KOPT-K1 (cell line): Measurements from ENCODE around the gene ALOX5.

Source experiments
- H3K27ac ChIP-seq: fragments of 200-600 bp; sonication (generic); 2 replicates; pipeline ENCODE4 v1.5.1; 2016; ENCODE audit warnings: antibody characterized with exemption, mild to moderate bottlenecking, low read depth, low read length; ENCODE audit not compliant: poor library complexity, severe bottlenecking
- H3K36me3 ChIP-seq: fragments of 200-600 bp; sonication (generic); 2 replicates; pipeline ENCODE4 v1.5.1; 2017; ENCODE audit warnings: antibody characterized with exemption, mild to moderate bottlenecking, low read length, moderate library complexity; ENCODE audit not compliant: insufficient read depth
- H3K9me3 ChIP-seq: fragments of 200-600 bp; sonication (generic); 2 replicates; pipeline ENCODE4 v1.5.1; 2017; ENCODE audit warnings: antibody characterized with exemption, low read length, mild to moderate bottlenecking; ENCODE audit not compliant: insufficient read depth, poor library complexity, severe bottlenecking

ALOX5 gene

DNA sequence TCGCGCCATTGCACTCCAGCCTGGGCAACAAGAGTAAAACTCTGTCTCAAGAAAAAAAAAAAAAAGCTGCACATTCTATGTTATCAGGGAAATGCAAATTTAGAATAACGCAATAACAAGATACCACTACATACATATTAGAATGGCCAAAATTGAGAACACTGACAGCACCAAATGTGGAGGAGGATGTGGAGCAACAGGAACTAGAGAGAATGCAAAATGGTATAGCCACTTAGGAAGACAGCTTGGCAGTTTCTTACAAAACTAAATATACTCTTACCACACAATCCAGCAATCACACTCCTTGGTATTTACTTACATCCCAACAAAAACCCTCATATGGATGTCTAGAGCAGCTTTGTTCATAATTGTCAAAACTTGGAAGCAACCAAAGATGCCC lies 76.8 kb downstream of the ALOX5 start:
- Histone ChIP-seq H3K36me3 (no peaks in the 10 kb centered on the region), H3K9me3 (no peaks in the 10 kb centered on the region), H3K27ac (no peak overlapping the region)

DNA sequence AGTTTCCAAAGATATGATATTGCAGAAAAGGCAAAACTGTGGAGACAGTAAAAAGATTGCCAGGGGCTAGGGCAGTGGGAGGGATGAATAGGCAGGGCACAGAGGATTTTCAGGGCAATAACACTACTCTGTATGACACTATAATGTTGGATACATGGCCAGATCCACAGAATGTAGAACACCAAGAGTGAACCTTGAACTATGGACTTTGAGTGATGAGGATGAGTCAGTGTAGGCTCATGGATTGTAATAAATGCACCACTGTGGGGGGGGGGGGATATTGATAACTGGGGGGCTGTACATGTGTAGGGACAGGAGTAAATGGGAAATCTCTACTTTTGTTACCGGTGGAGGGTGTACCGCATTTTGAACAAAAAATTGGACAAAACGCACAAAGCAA lies 77.4 kb downstream of the ALOX5 start:
- Histone ChIP-seq H3K27ac (no peak overlapping the region), H3K36me3 (no peaks in the 10 kb centered on the region), H3K9me3 (no peaks in the 10 kb centered on the region)

DNA sequence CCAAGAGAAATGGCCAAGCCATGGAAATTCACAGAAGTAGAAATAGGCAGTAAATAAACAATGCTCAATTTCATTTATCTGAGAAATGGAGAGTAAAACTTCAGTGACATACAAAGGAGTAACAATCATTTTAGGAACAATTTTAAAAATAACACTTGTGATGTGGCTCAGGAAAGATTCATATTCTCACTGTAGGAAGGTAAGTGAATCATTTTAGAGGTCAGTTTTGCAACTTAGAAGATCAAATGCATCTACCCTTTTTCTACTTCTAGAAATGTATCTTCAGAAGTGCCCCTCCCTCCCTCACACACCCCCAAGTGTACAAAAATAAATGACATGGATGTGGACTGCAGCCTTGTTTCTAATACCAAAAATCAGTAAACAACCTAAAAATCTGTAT lies 78.3 kb downstream of the ALOX5 start:
- no peaks in the 10 kb centered on the region for H3K9me3 ChIP-seq

DNA sequence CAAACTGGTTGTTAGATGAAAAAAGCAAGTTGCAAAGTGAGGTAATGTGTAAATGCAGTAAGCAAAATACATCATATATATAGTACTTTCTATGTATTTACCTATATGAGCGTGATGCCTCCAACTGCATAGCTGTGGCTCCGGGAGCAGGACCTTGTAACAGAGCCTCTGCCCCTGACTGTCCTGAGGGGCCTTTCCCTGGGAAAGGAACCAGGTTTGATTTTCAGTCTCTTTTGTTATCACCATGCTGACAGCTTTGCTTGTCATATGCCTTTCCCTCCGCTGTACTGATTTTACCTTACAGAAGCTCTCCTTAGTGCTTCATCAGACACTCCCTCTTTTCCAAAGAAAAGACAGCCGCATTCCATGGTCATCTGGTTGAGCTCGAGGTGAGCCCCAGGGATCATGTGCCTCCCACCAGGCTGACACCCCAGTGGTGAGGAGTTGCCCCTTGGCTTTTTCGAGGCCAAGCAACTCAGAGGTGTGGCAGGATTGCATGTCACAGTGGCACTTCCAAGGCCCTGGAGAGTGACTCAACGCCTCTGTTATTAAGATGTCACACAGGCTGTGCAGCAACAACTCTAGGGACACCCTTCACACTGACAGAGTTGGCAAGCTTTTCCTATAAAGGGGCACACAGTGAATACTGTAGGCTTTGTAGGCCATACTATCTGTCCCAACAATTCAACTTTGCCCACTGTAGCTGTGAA lies 78.9 kb downstream of the ALOX5 start:
- H3K27ac ChIP-seq = no peak overlapping the region
- no peaks in the 10 kb centered on the region for H3K36me3 ChIP-seq
- H3K9me3 ChIP-seq = no peaks in the 10 kb centered on the region

More for the DNA sequence above, 78.3 kb downstream of the ALOX5 start:
- no peaks in the 10 kb centered on the region for H3K36me3 ChIP-seq
- no peak overlapping the region for H3K27ac ChIP-seq

DNA sequence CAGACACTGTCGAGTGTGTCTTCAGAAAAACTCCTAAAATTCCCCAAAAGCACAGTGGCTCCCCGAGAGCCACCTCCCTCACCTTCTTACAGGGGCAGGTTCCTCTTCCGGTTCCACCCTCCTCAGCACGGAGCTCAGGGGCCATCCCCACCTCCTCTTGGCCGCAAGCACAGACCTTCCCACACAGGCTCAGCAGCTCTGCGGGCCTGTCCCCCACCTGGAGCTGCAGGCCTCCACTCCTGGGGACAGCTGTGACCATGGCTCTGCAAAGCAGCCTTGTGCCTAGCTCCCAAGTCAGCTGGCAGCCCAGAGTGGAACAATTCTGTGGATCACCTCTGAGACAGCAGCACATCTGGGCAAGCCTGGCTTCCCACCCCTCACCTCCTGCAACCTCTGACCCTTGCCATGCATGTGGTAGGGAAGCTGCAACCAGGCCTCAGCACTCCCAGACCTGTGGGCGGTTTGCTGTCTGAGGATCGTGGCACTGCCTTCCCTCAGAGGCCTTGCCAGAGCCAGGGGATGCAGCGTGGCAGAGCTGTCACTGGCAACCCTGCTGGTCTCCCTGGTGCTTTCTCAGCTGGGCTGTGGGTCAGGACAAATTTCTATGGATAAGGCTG lies 79.7 kb downstream of the ALOX5 start:
- H3K36me3 ChIP-seq = no peaks in the 10 kb centered on the region
- no peaks in the 10 kb centered on the region for H3K9me3 ChIP-seq
- no peak overlapping the region for H3K27ac ChIP-seq

DNA sequence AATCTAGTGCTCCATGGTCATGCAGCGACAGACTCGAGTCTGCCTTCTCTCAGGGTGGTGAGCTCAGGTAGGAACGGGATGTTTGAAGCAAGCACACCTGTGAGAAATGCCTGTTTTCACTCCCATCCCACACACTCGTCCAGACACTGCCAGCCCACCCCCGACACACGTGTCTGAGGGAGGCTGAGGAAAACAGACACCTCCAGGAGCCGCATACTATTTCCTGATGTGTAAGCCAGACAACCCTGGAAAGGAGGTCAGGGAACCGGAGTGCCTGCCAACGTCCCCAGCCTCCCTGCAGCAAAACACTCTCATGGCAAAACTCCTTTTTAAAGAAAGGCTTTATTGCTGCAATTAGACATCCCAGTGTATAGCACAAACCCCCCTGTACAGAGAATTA lies 80.2 kb downstream of the ALOX5 start:
- Histone ChIP-seq H3K9me3 (no peaks in the 10 kb centered on the region), H3K36me3 (no peaks in the 10 kb centered on the region), H3K27ac (no peak overlapping the region)

DNA sequence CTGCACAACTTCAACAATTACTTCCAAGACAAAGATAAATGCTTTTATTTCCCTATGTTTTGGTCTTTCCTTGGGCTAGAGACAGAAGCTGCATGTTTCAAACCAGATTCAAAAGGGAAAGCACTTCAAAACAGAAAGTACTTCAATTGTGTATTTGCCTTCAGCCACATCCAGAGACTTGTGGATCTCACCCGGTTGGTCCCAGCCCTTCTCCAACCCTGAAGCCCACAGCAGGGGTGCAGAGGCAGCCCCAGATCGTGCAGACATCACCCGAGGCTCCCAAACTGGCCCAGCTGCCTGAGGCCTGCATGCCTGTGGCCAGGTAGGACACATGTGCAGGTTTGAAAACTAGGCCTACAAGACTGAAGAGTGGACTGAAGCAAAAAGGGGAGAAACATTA lies 80.8 kb downstream of the ALOX5 start:
- no peaks in the 10 kb centered on the region for H3K9me3 ChIP-seq
- no peaks in the 10 kb centered on the region for H3K36me3 ChIP-seq
- no peak overlapping the region for H3K27ac ChIP-seq

DNA sequence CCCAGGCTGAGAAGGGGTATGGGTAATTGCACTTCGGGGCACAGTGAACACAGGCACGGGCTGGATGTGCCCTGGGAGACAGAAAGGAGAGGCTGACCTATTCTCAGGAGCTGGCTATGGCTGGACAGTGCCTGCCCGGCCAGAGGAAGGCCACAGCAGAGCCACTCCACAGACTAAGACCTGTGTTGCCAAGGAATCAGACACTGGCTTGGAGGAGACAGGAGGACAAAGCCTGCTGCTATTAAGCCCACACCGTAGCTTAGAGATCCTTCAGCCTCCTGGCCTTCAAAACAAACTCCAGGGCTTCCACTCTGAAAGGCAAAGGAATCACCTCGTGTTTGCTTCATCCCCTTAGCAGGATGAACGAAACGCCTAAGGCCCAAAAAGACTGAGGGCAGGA lies 82.2 kb downstream of the ALOX5 start:
- H3K27ac ChIP-seq = no peak overlapping the region
- H3K36me3 ChIP-seq = no peaks in the 10 kb centered on the region
- H3K9me3 ChIP-seq = no peaks in the 10 kb centered on the region

DNA sequence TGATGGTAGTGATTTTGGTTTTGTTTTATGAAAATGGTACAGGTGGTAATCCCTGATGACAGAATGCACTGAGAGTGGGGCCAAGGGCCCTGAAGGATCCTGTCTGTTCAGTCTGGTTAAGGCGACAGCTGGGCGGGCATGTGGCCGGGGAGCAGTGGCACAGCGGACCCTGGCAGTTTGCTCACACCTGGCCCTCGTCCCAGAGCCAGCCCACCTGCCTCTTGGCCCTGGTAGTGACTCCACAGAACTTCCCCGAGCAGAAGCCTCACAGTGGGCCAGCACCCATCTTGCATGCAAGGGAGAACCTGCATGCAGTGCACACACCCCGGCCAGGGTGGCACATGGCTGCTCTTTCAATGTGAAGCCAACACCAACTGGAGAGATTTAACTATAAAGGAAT lies 82.8 kb downstream of the ALOX5 start:
- no peak overlapping the region for H3K27ac ChIP-seq

DNA sequence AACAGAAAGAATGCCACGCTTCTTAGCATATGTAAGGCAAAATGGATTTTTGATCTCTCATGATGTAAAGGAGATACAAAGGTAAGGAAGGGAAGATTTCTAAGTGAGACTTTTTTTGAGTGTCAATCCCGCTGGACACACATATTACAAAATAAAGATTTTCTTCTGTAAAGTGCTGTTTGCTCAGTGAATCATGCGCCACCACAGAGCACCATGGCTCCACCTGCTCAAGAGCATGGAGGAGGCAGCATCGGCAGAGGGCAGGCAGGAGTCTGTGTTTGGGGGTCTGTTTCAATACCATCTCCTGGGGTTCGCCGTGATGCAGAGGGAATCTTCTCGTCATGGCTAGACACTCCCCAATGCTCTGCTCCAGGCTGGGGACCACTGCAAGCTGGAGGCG lies 83.5 kb downstream of the ALOX5 start:
- no peaks in the 10 kb centered on the region for H3K9me3 ChIP-seq
- H3K27ac ChIP-seq = no peak overlapping the region
- H3K36me3 ChIP-seq = no peaks in the 10 kb centered on the region

More for the DNA sequence above, 82.8 kb downstream of the ALOX5 start:
- H3K9me3 ChIP-seq = no peaks in the 10 kb centered on the region
- no peaks in the 10 kb centered on the region for H3K36me3 ChIP-seq

DNA sequence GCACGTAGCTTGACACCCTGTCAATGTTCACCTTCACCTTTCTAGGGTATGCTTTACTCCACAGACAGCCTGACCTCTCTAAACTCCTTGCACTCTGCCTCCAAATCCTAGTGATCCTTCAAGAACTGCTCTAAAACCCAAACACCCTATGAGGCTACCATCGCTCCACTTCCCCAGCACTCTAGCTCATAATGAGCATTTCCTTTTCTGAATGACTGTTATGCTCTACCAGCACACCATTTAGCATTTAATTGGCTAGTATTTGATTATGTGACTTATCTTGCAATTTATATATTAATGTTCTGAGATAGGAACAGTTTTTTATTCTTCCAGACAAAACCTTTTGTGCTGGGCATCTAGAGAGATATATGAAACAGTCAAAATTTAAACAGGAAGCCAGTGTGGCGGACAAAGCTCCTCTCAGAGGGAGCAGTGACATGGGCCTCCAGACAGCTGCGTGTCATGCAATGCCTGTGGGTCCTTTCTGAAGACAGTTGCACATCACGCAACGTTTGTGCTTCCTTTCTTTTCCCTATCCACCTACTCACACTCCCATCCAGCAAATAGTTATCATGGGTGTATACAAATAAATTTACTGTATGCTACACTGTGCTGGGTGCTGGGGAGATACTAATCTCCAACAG lies 86.3 kb downstream of the ALOX5 start:
- Histone ChIP-seq H3K36me3 (no peaks in the 10 kb centered on the region), H3K9me3 (no peaks in the 10 kb centered on the region), H3K27ac (no peak overlapping the region)

DNA sequence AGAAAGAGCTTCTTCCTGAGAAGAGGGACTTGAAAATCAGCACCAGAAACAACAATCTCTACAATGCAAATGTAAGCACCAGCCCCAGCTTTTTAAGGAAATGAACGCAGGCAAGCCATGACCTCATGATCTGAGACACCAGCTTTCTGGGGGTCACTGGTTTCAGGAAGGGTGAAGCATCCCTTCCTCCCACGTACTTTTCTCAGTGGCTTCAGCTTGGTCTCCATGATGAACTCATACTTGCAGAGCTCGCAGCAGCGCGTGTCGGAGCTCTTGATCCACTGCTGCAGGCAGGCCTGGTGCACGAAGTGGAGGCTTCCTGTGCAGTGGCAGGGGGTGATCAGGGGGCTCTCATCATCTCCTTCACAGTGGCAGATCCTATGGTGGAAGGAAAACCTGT lies 87.0 kb downstream of the ALOX5 start:
- Histone ChIP-seq H3K36me3 (no peaks in the 10 kb centered on the region), H3K27ac (no peak overlapping the region)

DNA sequence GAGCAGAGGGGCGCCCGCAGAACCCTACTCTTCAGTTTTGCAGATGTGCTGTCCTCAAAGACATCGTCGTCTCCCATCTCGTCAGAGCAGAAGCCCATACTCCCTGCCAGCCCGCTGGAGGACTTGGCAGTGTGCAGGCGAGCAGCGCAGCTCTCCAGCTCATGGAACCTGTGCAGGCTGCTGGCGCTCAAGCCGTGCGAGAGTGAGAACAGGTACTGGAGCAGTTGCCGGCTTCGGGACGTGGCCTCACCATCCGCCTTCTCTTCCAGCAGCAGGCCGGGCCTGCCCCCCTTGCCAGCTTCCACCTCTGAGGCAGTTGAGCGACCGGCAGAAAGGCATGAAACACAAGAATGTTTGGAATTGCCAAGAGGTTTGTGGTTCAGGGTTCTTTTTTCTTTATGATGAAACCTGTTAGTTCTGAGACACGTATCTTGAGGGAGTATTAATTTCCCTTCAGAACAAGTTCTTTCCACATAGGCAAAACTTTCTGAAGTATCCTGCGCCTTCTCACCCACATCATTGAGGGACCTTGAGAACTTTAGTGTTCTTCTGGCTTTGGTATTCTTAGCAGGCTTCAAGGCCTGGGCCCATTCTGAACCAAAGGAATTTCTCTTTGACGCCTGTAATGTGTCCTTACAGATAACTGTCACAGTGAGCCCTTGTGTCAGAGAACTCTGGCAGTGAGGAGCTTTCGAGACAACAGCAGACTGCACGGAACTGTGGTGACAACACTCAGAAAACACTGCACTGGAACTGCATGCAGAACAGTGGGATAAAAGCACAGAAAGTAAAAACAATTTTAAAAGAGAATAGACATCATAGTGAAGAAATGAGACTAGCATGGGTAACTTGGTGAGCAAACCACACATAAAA lies 89.5 kb downstream of the ALOX5 start:
- Histone ChIP-seq H3K9me3 (no peaks in the 10 kb centered on the region), H3K36me3 (no peaks in the 10 kb centered on the region), H3K27ac (no peak overlapping the region)

More for the DNA sequence above, 87.0 kb downstream of the ALOX5 start:
- H3K9me3 ChIP-seq = no peaks in the 10 kb centered on the region

DNA sequence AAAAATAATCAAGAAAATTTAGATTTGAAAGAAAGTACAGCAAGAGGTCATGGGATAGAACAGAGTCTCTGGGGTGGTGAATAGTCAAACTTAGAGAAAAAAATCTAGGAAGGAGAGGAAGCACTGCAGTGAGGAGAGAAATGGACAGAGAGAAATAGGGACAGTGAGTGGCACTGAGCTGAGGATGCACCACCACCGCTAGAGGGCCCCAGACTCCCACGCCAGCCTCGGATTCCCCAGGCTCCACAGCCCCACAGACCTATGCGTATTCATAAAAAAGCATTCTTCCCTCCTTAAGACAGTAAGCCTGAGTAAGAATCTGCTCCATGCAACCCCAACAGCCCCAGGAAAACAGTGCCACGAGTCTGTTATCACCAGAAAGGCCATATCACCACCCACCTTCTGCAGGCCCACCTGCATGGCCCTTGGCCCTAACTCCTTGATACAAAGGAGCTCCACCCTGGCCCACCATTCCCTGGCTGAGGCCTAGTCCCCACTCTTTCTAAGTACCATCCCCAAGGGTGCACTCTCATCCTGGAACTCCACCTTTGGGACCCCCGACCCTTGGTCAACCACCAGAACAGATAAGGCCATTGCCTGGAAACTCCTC lies 91.0 kb downstream of the ALOX5 start:
- no peaks in the 10 kb centered on the region for H3K9me3 ChIP-seq
- no peaks in the 10 kb centered on the region for H3K36me3 ChIP-seq
- H3K27ac ChIP-seq = no peak overlapping the region

DNA sequence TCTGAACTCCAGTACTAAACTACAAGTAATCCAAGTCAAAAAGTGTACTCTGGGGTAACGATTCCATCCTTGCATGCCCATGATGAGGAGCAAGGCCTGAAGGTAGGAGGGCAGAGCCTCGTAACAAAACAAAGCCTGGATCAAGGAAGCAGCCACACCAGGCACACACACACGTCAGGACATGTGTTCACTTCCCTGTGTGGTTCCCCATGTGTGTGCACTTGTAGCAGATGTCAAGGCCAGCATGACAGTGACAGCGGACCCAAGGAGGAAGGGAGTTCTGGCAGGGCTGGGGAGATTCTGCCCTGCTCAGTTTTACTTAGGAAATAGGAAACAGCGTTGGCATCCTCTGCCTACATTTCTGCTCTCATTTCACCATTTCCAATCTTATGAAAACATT lies 92.8 kb downstream of the ALOX5 start:
- no peak overlapping the region for H3K27ac ChIP-seq

More for the DNA sequence above, 92.8 kb downstream of the ALOX5 start:
- Histone ChIP-seq H3K9me3 (no peaks in the 10 kb centered on the region), H3K36me3 (no peaks in the 10 kb centered on the region)
